ENCODE measurements around the gene ATP5ME.

ATP5ME gene

DNA sequence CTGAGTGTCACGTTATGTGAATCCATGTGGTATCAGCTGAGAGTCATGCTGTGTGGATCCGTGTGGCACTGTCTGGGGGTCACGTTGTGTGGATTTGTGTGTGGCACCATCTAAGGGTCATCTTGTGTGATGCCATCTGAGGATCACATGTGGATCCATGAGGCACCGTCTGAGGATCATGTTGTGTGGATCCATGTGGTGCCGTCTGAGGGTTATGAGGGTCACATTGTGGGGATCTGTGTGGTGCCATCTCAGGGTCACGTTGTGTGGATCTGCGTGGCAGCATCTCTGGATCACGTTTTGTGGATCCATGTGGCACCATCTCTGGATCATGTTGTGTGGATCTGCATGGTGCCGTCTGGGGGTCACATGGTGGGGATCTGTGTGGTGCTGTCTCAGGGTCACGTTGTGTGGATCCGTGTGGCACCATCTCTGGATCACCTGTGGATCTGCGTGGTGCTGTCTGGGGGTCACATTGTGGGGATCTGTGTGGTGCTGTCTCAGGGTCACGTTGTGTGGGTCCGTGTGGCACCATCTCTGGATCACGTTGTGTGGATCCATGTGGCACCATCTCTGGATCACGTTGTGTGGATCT is 41.8 kb downstream of the ATP5ME start:
- DNase-seq = no peak

GRCh38 chr4:630656-631055 is 43.4 kb downstream of the ATP5ME start:
- DNase-seq = no peak

DNA sequence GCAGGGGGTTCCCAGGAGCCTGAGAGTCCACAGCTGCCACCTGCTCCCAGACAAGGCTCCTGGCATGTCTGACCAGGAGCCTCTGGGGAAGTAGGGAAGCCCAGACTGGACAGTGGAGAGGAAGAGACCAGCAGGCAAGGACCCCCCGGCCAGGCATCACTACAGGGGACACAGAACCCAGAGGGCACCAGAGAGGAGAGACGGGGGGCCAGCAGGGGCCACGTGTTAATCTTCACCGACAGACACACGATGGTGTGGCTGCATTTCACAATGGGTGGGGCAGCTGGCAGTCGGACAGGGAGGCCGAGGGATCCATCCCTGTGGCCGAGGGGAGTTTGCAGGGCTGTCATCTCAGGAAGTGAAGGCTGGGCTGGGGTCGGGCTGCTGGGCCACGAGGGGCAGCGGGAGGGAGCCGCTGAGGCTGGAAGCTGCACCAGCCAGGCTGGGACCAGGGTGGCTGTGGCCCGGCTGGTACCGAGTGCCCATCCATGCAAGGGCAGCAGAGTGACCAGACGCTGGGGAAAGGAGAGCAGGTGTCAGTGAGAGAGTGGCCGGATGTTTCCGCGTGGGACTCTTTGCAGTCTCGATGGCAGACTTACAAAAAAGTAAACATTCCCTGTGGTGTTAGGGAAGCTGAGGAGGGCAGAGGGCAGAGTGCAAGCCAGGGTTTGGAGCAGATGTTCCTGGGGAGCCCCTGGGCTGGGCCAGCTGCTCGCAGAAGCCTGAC is 44.0 kb downstream of the ATP5ME start:
- no peak for DNase-seq

GRCh38 chr4:629636-629914 is 44.5 kb downstream of the ATP5ME start:
- DNase-seq = no peak

DNA sequence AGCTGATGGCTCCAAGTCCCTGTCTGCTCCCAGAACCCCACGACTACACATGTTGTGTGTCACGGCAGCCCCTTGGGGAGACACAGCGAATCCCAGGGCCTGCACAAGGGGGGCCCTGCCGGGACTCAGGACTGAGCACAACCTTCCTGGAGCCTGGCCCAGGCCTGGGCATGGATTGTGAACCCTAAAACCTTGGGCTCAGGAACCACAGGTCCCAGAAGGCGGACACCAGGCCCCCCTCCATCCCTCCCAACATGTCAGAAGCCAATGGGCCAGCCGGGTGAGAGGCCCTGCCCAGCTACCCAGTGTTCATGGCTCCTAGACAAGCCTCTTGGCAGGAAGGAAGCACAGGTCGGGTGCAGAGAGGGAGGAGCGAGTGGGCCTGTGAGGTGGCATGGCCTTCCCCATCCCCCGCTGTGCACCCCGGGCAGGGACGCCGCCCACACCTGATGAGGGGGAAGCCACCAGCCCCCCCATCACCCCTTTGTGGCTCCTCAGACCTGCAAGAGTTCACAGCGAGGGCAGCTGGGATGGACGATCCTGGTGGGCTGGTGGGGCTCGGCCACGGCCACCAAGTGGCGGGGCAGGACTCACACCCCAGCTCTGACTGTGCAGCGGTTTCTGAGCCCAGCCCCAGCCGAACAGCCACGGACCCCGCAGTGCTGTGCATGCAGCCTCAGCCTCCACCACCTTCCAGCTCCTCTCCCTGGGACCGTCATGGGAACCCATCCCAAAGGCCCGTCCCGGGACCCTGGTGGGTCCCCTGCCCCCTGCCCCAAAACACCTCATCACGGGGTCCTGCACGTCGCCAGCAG is 45.0 kb downstream of the ATP5ME start:
- DNase-seq = no peak

GRCh38 chr4:628311-628741 is 45.8 kb downstream of the ATP5ME start:
- no peak for DNase-seq

GRCh38 chr4:627347-628125 is 46.5 kb downstream of the ATP5ME start:
- DNase-seq = no peak

GRCh38 chr4:626201-627091 is 47.6 kb downstream of the ATP5ME start:
- DNase-seq = no peak

GRCh38 chr4:625631-626161 is 48.4 kb downstream of the ATP5ME start:
- DNase-seq = no peak

- no peak for DNase-seq
Observed at GRCh38 chr4:624705-625590, 49.1 kb downstream of the ATP5ME start, which contains the start of gene PDE6B. TSS of gene PDE6B (plus strand) at chr4:625573. CDS start at chr4:625627, 54 bp downstream.

- no peak for DNase-seq
Observed at GRCh38 chr4:623914-624566, 50.0 kb downstream of the ATP5ME start.

- DNase-seq = no peak
Observed at GRCh38 chr4:622996-623913, 50.8 kb downstream of the ATP5ME start.
